GM20000 (cell line): ENCODE data around the gene TMEM184C.

Source experiments
- DNase-seq: peaks from one replicate; pipeline ENCODE4 v3.0.0; 2012; ENCODE audit warnings: low spot score
- TF ChIP-seq, protein P1 (sequence below): IDR thresholded peaks from 2 replicates; pipeline ENCODE4 v1.5.1; 2012; ENCODE audit warnings: mild to moderate bottlenecking, control low read depth; ENCODE audit errors: extremely low read depth, missing control alignments

The TMEM184C gene

DNA sequence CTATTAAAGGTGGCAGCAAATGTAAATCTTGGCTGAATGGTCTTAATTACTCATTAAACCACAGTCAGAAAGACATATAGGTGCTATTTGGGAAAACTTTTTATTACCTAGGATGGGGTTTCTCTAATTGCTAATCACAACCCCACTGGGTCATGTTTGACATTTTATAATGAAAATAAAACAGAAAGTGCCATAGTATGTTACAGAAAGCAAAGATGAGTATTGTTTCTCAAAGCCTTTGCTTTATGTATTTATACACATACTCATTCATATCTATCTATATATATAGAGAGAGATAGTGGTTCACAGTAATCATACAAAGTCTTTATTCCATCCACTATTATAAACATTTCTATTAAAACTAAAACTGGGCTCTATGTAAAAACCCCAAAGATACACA, 18.2 kb downstream of the TMEM184C start:
- no peak for DNase-seq
- TF ChIP-seq, protein P1, sequence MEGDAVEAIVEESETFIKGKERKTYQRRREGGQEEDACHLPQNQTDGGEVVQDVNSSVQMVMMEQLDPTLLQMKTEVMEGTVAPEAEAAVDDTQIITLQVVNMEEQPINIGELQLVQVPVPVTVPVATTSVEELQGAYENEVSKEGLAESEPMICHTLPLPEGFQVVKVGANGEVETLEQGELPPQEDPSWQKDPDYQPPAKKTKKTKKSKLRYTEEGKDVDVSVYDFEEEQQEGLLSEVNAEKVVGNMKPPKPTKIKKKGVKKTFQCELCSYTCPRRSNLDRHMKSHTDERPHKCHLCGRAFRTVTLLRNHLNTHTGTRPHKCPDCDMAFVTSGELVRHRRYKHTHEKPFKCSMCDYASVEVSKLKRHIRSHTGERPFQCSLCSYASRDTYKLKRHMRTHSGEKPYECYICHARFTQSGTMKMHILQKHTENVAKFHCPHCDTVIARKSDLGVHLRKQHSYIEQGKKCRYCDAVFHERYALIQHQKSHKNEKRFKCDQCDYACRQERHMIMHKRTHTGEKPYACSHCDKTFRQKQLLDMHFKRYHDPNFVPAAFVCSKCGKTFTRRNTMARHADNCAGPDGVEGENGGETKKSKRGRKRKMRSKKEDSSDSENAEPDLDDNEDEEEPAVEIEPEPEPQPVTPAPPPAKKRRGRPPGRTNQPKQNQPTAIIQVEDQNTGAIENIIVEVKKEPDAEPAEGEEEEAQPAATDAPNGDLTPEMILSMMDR, result no peak

DNA sequence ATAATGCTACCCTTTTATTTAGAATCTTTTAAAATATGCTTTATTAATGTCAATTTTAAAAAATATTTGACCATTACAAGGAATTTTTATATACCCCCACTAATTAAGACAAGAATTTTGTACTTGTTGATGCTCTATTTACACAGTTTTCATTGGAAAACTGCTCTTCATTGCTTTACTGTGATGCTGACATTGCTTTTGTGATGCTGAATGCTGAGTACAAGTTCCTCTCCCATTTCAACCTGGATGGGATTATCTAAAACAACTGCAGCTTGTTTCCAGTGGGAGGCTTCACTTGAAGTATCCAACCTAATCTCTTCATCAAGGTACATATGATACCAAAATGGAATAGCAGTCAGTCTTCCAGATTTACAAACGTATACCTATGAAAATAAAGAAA, 21.2 kb downstream of the TMEM184C start:
- TF ChIP-seq, protein P1, result no peak
- DNase-seq, result no peak

GRCh38 chr4:147638942-147639341, 21.7 kb downstream of the TMEM184C start:
- TF ChIP-seq, protein P1, result no peak
- peak; percentile 9 for DNase-seq

DNA sequence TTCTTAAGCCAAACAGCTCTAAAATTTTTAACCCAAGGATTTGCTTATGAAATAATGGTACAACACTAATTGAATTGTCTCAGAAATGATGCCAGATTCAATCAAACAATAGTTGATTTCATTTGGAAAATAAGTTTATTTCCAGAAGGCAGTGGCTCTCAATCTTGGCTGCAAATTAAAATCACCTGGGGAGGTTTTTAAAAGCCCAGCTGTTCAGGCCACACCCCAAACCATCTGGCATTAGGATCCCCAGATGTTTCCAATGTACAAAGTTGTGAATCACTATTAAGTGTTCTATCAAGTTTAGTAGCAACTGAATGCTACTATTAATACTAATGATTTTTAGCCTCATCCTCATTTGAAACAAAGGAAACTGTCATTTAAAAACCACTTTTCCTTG, 22.2 kb downstream of the TMEM184C start:
- TF ChIP-seq, protein P1, result no peak
- no peak for DNase-seq

DNA sequence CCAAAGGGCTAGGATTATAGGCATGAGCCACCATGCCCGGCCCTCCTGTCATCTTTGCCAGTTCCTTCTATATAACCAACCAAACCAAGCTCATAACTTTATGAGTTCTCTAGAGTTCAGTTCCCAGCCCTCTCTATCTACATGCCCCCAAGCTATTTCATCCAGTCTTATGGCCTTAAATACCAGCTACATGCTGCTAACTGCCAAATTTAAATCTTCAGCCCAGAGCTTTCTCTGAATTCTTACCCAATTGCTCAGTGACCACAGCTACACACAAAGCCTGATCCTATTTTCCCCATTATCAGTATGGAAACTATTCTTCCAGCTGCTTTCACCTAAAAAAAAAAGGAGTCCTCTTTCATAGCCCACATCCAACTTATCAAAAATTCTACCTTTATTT, 23.1 kb downstream of the TMEM184C start:
- DNase-seq, result no peak
- TF ChIP-seq, protein P1, result no peak

GRCh38 chr4:147643616-147644015, 26.4 kb downstream of the TMEM184C start:
- no peak for DNase-seq
- TF ChIP-seq, protein P1, result no peak

- TF ChIP-seq, protein P1, result no peak
- DNase-seq, result no peak
Observed at GRCh38 chr4:147644471-147644870, 27.3 kb downstream of the TMEM184C start.

DNA sequence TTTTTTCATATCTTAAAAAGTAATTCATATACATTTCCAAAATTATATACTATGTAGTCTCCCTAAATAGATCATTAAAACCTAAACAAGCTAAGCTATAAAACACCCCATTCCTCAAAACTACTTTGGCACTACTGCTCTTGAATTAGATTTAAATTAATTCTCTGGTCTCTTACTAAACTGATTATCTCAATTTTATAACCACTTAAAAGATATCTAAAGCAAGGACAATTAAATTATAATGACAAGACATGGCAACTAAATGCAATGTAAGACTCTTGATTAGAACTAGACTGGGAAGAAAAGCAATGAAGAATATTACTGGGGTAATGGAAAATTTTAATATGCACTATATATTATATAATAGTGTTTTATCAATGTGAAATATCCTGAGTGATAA, 27.9 kb downstream of the TMEM184C start:
- TF ChIP-seq, protein P1, result no peak
- DNase-seq, result no peak
